CD8-positive, alpha-beta memory T cell (primary cell): ENCODE data around the gene PTPRE. TPM values are rescaled to one million over a fixed set of nuclear protein-coding genes. Genes with fewer than 3 reads are reported as not detected.

ENCODE experiments used
- CTCF ChIA-PET: fragments of 350-600 bp; sonication (Branson Sonifier 250); formaldehyde crosslinking; loops from one replicate; lab custom pipeline; 2021; ENCODE audit warnings: antibody characterized with exemption; lab: Charles Lee
- POLR2A ChIA-PET: fragments of 350-600 bp; sonication (Branson Sonifier 250); formaldehyde crosslinking; loops from one replicate; lab custom pipeline; 2021; ENCODE audit warnings: antibody characterized with exemption; lab: Charles Lee
- DNase-seq, 5 donors: peaks; one replicate each; pipeline versions ENCODE4 v3.0.0 to v3.0.0-alpha.2; 2020 to 2022; ENCODE audit warnings: mixed read lengths in 1 of 5
- H3K27ac ChIP-seq: one replicate; pipeline ENCODE4 v1.7.0; 2013; ENCODE audit warnings: low read depth, mild to moderate bottlenecking, low read length, moderate library complexity
- H3K27me3 ChIP-seq: 2 replicates; pipeline ENCODE4 v1.7.0; 2013; ENCODE audit warnings: low read length, mild to moderate bottlenecking; ENCODE audit not compliant: insufficient read depth, poor library complexity, severe bottlenecking
- H3K36me3 ChIP-seq: 2 replicates; pipeline ENCODE4 v1.7.0; 2013; ENCODE audit warnings: mild to moderate bottlenecking, low read length, moderate library complexity; ENCODE audit not compliant: insufficient read depth
- H3K4me1 ChIP-seq: 2 replicates; pipeline ENCODE4 v1.7.0; 2013; ENCODE audit warnings: mild to moderate bottlenecking, low read length, moderate library complexity; ENCODE audit not compliant: insufficient read depth
- H3K4me3 ChIP-seq: 2 replicates; pipeline ENCODE4 v1.7.0; 2013; ENCODE audit warnings: mild to moderate bottlenecking, low read length
- H3K9me3 ChIP-seq: 2 replicates; pipeline ENCODE4 v1.7.0; 2013; ENCODE audit warnings: mild to moderate bottlenecking, low read length
- H3K27ac Mint-ChIP-seq, 8 donors: one replicate each; pipeline ENCODE4 v1.8.0; 2020 to 2021; ENCODE audit warnings: mixed read lengths in 8 of 8, mild to moderate bottlenecking in 6 of 8, inconsistent platforms in 3 of 8, moderate library complexity in 3 of 8
- H3K27me3 Mint-ChIP-seq, 2 donors: one replicate each; pipeline ENCODE4 v1.8.0; 2020 to 2021; ENCODE audit warnings: mixed read lengths in 2 of 2, mild to moderate bottlenecking in 1 of 2, moderate library complexity in 1 of 2
- H3K36me3 Mint-ChIP-seq, 3 donors: one replicate each; pipeline ENCODE4 v1.8.0; 2020 to 2021; ENCODE audit warnings: mixed read lengths in 3 of 3, inconsistent platforms in 1 of 3, mild to moderate bottlenecking in 1 of 3
- H3K4me1 Mint-ChIP-seq, 3 donors: one replicate each; pipeline ENCODE4 v1.8.0; 2020 to 2021; ENCODE audit warnings: mixed read lengths in 3 of 3, inconsistent platforms in 1 of 3, mild to moderate bottlenecking in 1 of 3
- H3K4me3 Mint-ChIP-seq, 7 donors: one replicate each; pipeline ENCODE4 v1.8.0; 2020 to 2021; ENCODE audit warnings: mixed read lengths in 7 of 7, mild to moderate bottlenecking in 6 of 7, moderate library complexity in 4 of 7, inconsistent platforms in 2 of 7
- H3K9me3 Mint-ChIP-seq, 5 donors: one replicate each; pipeline ENCODE4 v1.8.0; 2020 to 2022; ENCODE audit warnings: mixed read lengths in 5 of 5, mild to moderate bottlenecking in 3 of 5, moderate library complexity in 2 of 5, inconsistent platforms in 1 of 5
- polyA plus RNA-seq: library from polyadenylated mRNA; unstranded; fragments of 300-500 nt; fragmentation: Illumina TruSeq; gene quantifications from one replicate; pipeline ENCODE4 v1.2.3, GENCODE V29; 2021
- total RNA-seq, 2 experiments: library from RNA; stranded (reverse); gene quantifications; one replicate each; pipeline ENCODE4 v1.2.3, GENCODE V29; 2021

Gene PTPRE
- total and polyA plus RNA-seq, 3 experiments from 2014 or later = 25.2 to 29.5 (median 26.0) TPM

GRCh38 chr10:127877699-127878098 lies 29.2 kb upstream of the PTPRE start:
- H3K36me3 ChIP-seq = no peaks in the 10 kb centered on the region
- ChIA-PET POLR2A (no interaction called here), CTCF (no interaction called here)
- Mint-ChIP-seq H3K36me3 (no peaks in the 10 kb centered on the region), H3K4me3 (no peak overlapping the region), H3K27me3 (peaks cover 3 to 10% of the 10 kb centered on the region in 2 donors), H3K4me1 (peaks cover 1 to 6% (median 4%) of the 10 kb centered on the region in 3 donors), H3K9me3 (no peaks in the 10 kb centered on the region), H3K27ac (no peak overlapping the region)
- H3K4me1 ChIP-seq = no peaks in the 10 kb centered on the region
- H3K9me3 ChIP-seq = no peaks in the 10 kb centered on the region
- no peaks in the 10 kb centered on the region for H3K27me3 ChIP-seq
- H3K4me3 ChIP-seq = no peak overlapping the region
- H3K27ac ChIP-seq = no peak overlapping the region
- no peak for DNase-seq

GRCh38 chr10:127878475-127879055 lies 28.3 kb upstream of the PTPRE start:
- H3K27me3 ChIP-seq = no peaks in the 10 kb centered on the region
- CTCF ChIA-PET = interaction anchor here (0.9 kb wide), 1 partner anchor 14 kb away, joined by 3 read pairs; no protein-coding TSS in a partner anchor
- peaks cover 1 to 6% (median 4%) of the 10 kb centered on the region in 3 donors for H3K4me1 Mint-ChIP-seq

GRCh38 chr10:127880557-127880956 lies 26.3 kb upstream of the PTPRE start:
- no peaks in the 10 kb centered on the region for H3K36me3 Mint-ChIP-seq
- H3K4me3 ChIP-seq = no peak overlapping the region
- H3K9me3 ChIP-seq = no peaks in the 10 kb centered on the region
- no peaks in the 10 kb centered on the region for H3K9me3 Mint-ChIP-seq
- DNase-seq = no peak
- H3K4me1 Mint-ChIP-seq = peaks cover 1 to 6% (median 4%) of the 10 kb centered on the region in 3 donors
- ChIA-PET POLR2A (no interaction called here), CTCF (no interaction called here)
- no peak overlapping the region for H3K27ac ChIP-seq
- no peaks in the 10 kb centered on the region for H3K27me3 ChIP-seq
- H3K36me3 ChIP-seq = no peaks in the 10 kb centered on the region
- H3K4me1 ChIP-seq = no peaks in the 10 kb centered on the region
- peak overlapping the region in 2 of 8 donors; percentile 64 to 90 for H3K27ac Mint-ChIP-seq
- H3K4me3 Mint-ChIP-seq = no peak overlapping the region
- H3K27me3 Mint-ChIP-seq = peaks cover 4% of the 10 kb centered on the region in 2 donors

More at GRCh38 chr10:127878475-127879055, 28.3 kb upstream of the PTPRE start:
- H3K4me1 ChIP-seq = no peaks in the 10 kb centered on the region
- H3K27ac Mint-ChIP-seq = no peak overlapping the region
- H3K36me3 ChIP-seq = no peaks in the 10 kb centered on the region
- no peaks in the 10 kb centered on the region for H3K9me3 ChIP-seq
- H3K9me3 Mint-ChIP-seq = no peaks in the 10 kb centered on the region
- DNase-seq = no peak
- H3K4me3 ChIP-seq = no peak overlapping the region
- H3K27me3 Mint-ChIP-seq = peaks cover 3 to 5% of the 10 kb centered on the region in 2 donors
- POLR2A ChIA-PET = no interaction called here
- no peak overlapping the region for H3K27ac ChIP-seq
- peak overlapping the region in 1 of 7 donors; percentile 3 for H3K4me3 Mint-ChIP-seq
- no peaks in the 10 kb centered on the region for H3K36me3 Mint-ChIP-seq

GRCh38 chr10:127881262-127881661 lies 25.6 kb upstream of the PTPRE start:
- H3K4me1 ChIP-seq = no peaks in the 10 kb centered on the region
- Mint-ChIP-seq H3K36me3 (no peaks in the 10 kb centered on the region), H3K27me3 (peaks cover 7% of the 10 kb centered on the region in 2 donors), H3K4me3 (no peak overlapping the region), H3K4me1 (peaks cover 1 to 6% (median 4%) of the 10 kb centered on the region in 3 donors), H3K9me3 (no peaks in the 10 kb centered on the region), H3K27ac (no peak overlapping the region)
- H3K27ac ChIP-seq = no peak overlapping the region
- no peaks in the 10 kb centered on the region for H3K27me3 ChIP-seq
- no peaks in the 10 kb centered on the region for H3K9me3 ChIP-seq
- ChIA-PET POLR2A (no interaction called here), CTCF (no interaction called here)
- DNase-seq = no peak
- H3K4me3 ChIP-seq = no peak overlapping the region
- no peaks in the 10 kb centered on the region for H3K36me3 ChIP-seq

GRCh38 chr10:127882391-127882790 lies 24.5 kb upstream of the PTPRE start:
- Histone ChIP-seq H3K9me3 (no peaks in the 10 kb centered on the region), H3K4me1 (no peaks in the 10 kb centered on the region), H3K36me3 (no peaks in the 10 kb centered on the region), H3K27me3 (no peaks in the 10 kb centered on the region), H3K27ac (no peak overlapping the region), H3K4me3 (no peak overlapping the region)
- Mint-ChIP-seq H3K9me3 (no peaks in the 10 kb centered on the region), H3K27me3 (peaks cover 8 to 11% of the 10 kb centered on the region in 2 donors), H3K4me3 (no peak overlapping the region), H3K27ac (no peak overlapping the region), H3K4me1 (peaks cover 1 to 6% (median 4%) of the 10 kb centered on the region in 3 donors), H3K36me3 (no peaks in the 10 kb centered on the region)
- ChIA-PET CTCF (no interaction called here), POLR2A (no interaction called here)
- no peak for DNase-seq

- Histone ChIP-seq H3K4me3 (no peak overlapping the region), H3K36me3 (no peaks in the 10 kb centered on the region), H3K9me3 (no peaks in the 10 kb centered on the region), H3K27me3 (no peaks in the 10 kb centered on the region), H3K4me1 (no peaks in the 10 kb centered on the region), H3K27ac (no peak overlapping the region)
- H3K9me3 Mint-ChIP-seq = no peaks in the 10 kb centered on the region
- POLR2A ChIA-PET = no interaction called here
- CTCF ChIA-PET = no interaction called here
- H3K4me3 Mint-ChIP-seq = no peak overlapping the region
- no peak overlapping the region for H3K27ac Mint-ChIP-seq
- peaks cover 13 to 16% of the 10 kb centered on the region in 2 donors for H3K27me3 Mint-ChIP-seq
- no peak for DNase-seq
- H3K36me3 Mint-ChIP-seq = no peaks in the 10 kb centered on the region
- H3K4me1 Mint-ChIP-seq = peaks cover 1 to 6% (median 4%) of the 10 kb centered on the region in 3 donors
Observed at GRCh38 chr10:127882801-127883459, 24.0 kb upstream of the PTPRE start.

- H3K9me3 Mint-ChIP-seq = no peaks in the 10 kb centered on the region
- no peak overlapping the region for H3K4me3 ChIP-seq
- no peaks in the 10 kb centered on the region for H3K36me3 Mint-ChIP-seq
- H3K27me3 Mint-ChIP-seq = peaks cover 12 to 16% of the 10 kb centered on the region in 2 donors
- H3K4me1 Mint-ChIP-seq = peaks cover 1 to 6% (median 4%) of the 10 kb centered on the region in 3 donors
- POLR2A ChIA-PET = no interaction called here
- no peaks in the 10 kb centered on the region for H3K27me3 ChIP-seq
- no peak overlapping the region for H3K27ac ChIP-seq
- no peak overlapping the region for H3K4me3 Mint-ChIP-seq
- no peaks in the 10 kb centered on the region for H3K36me3 ChIP-seq
- no peak for DNase-seq
- no peaks in the 10 kb centered on the region for H3K4me1 ChIP-seq
- H3K27ac Mint-ChIP-seq = no peak overlapping the region
- H3K9me3 ChIP-seq = no peaks in the 10 kb centered on the region
- CTCF ChIA-PET = no interaction called here
Observed at GRCh38 chr10:127883516-127883915, 23.4 kb upstream of the PTPRE start.

- no peaks in the 10 kb centered on the region for H3K36me3 ChIP-seq
- Mint-ChIP-seq H3K4me1 (peaks cover 1 to 6% (median 4%) of the 10 kb centered on the region in 3 donors), H3K4me3 (no peak overlapping the region), H3K27me3 (peaks cover 12 to 16% of the 10 kb centered on the region in 2 donors), H3K36me3 (no peaks in the 10 kb centered on the region), H3K27ac (no peak overlapping the region), H3K9me3 (no peaks in the 10 kb centered on the region)
- H3K9me3 ChIP-seq = no peaks in the 10 kb centered on the region
- ChIA-PET POLR2A (no interaction called here), CTCF (no interaction called here)
- no peaks in the 10 kb centered on the region for H3K4me1 ChIP-seq
- DNase-seq = no peak
- no peaks in the 10 kb centered on the region for H3K27me3 ChIP-seq
- H3K4me3 ChIP-seq = no peak overlapping the region
- H3K27ac ChIP-seq = no peak overlapping the region
Observed at GRCh38 chr10:127884501-127884900, 22.4 kb upstream of the PTPRE start.
